ENCODE results near the gene FRMD6.
"Not testable (repeated sequence)": the region's sequence is repeated elsewhere in the genome, so short reads cannot be mapped to it uniquely, and the experiment has no call there.

Gene FRMD6

GRCh38 chr14:51628238-51628637, 23.5 kb upstream of the FRMD6 start:
- TF ChIP-seq FOXK2 (IDR thresholded peaks at IDR 0.05) (no peak), L3MBTL2 (conservative IDR thresholded peaks at IDR 0.05) (no peak), PKNOX1 (IDR thresholded peaks at IDR 0.05) (no peak), LEF1 (IDR thresholded peaks at IDR 0.05; ENCODE audit: borderline replicate concordance) (no peak), ELF4 (IDR thresholded peaks at IDR 0.05) (no peak), HDGF (IDR thresholded peaks at IDR 0.05; ENCODE audit: borderline replicate concordance) (no peak), FOXA1 (IDR thresholded peaks at IDR 0.05) (no peak), SUZ12 (IDR thresholded peaks at IDR 0.05) (no peak), ZNF384 (IDR thresholded peaks at IDR 0.05) (no peak), ARNT (IDR thresholded peaks at IDR 0.05) (no peak), BHLHE40 (IDR thresholded peaks at IDR 0.05; ENCODE audit: borderline replicate concordance) (no peak), CTBP1 (IDR thresholded peaks at IDR 0.05; ENCODE audit: borderline replicate concordance) (no peak), TARDBP (IDR thresholded peaks at IDR 0.05) (no peak), NFRKB (IDR thresholded peaks at IDR 0.05) (no peak)
- DNase-seq (ENCODE audit: extremely low spot score): no peak
- POLR2A ChIA-PET: no interaction called here
- CTCF ChIA-PET: no interaction called here

- POLR2A ChIA-PET: no interaction called here
- CTCF ChIA-PET: no interaction called here
- DNase-seq (ENCODE audit: extremely low spot score): no peak
- no peak for TF ChIP-seq SUZ12 (IDR thresholded peaks at IDR 0.05)
- no peak for TF ChIP-seq PKNOX1 (IDR thresholded peaks at IDR 0.05)
Observed at GRCh38 chr14:51630987-51631386, 20.7 kb upstream of the FRMD6 start.

- DNase-seq (ENCODE audit: extremely low spot score); POLR2A ChIA-PET; CTCF ChIA-PET: not testable (repeated sequence)
Observed at GRCh38 chr14:51633298-51633697, 18.4 kb upstream of the FRMD6 start.

GRCh38 chr14:51636109-51636508, 15.6 kb upstream of the FRMD6 start:
- DNase-seq (ENCODE audit: extremely low spot score): no peak
- CTCF ChIA-PET: no interaction called here
- POLR2A ChIA-PET: no interaction called here
- TF ChIP-seq TARDBP (IDR thresholded peaks at IDR 0.05) (no peak), ELF4 (IDR thresholded peaks at IDR 0.05) (no peak), FOXM1 (IDR thresholded peaks at IDR 0.05; ENCODE audit: borderline replicate concordance) (no peak), SUZ12 (IDR thresholded peaks at IDR 0.05) (no peak)

GRCh38 chr14:51638071-51638944, 13.4 kb upstream of the FRMD6 start:
- ChIA-PET POLR2A (no interaction called here), CTCF (no interaction called here)
- no peak for DNase-seq (ENCODE audit: extremely low spot score)
- TF ChIP-seq SUZ12 (IDR thresholded peaks at IDR 0.05) (no peak), BHLHE40 (IDR thresholded peaks at IDR 0.05; ENCODE audit: borderline replicate concordance) (no peak), CTBP1 (IDR thresholded peaks at IDR 0.05; ENCODE audit: borderline replicate concordance) (no peak), PKNOX1 (IDR thresholded peaks at IDR 0.05) (no peak)

- ChIA-PET POLR2A (interaction anchor here (0.6 kb wide), 1 partner anchor 187 kb away, joined by 3 read pairs; no protein-coding TSS in a partner anchor), CTCF (no interaction called here)
- no peak for TF ChIP-seq ELF4 (IDR thresholded peaks at IDR 0.05)
- no peak for TF ChIP-seq L3MBTL2 (conservative IDR thresholded peaks at IDR 0.05)
- TF ChIP-seq SUZ12 (IDR thresholded peaks at IDR 0.05): no peak
- TF ChIP-seq FOXK2 (IDR thresholded peaks at IDR 0.05): no peak
- no peak for TF ChIP-seq BHLHE40 (IDR thresholded peaks at IDR 0.05; ENCODE audit: borderline replicate concordance)
- no peak for TF ChIP-seq TARDBP (IDR thresholded peaks at IDR 0.05)
- no peak for TF ChIP-seq LEF1 (IDR thresholded peaks at IDR 0.05; ENCODE audit: borderline replicate concordance)
- no peak for DNase-seq (ENCODE audit: extremely low spot score)
Observed at GRCh38 chr14:51639668-51640316, 11.9 kb upstream of the FRMD6 start.

- ChIA-PET POLR2A (interaction anchor here (1.1 kb wide), 1 partner anchor 8 kb away, joined by 3 read pairs; the partner anchor contains the start of gene FRMD6), CTCF (no interaction called here)
- no peak for DNase-seq (ENCODE audit: extremely low spot score)
- TF ChIP-seq PKNOX1 (IDR thresholded peaks at IDR 0.05) (no peak), FOXM1 (IDR thresholded peaks at IDR 0.05; ENCODE audit: borderline replicate concordance) (no peak), SP1 (IDR thresholded peaks at IDR 0.05) (no peak), CTBP1 (IDR thresholded peaks at IDR 0.05; ENCODE audit: borderline replicate concordance) (no peak)
Observed at GRCh38 chr14:51643140-51643539, 8.6 kb upstream of the FRMD6 start.
